Retinal pigment epithelial cell (primary cell): ENCODE results near the gene SLC46A1.
"Not testable (repeated sequence)": the region's sequence is repeated elsewhere in the genome, so short reads cannot be mapped to it uniquely, and the experiment has no call there.

ENCODE experiments used
- DNase-seq: peaks from one replicate; pipeline ENCODE4 v3.0.0-alpha.2; 2010; ENCODE audit warnings: low read depth
- H3K4me3 ChIP-seq: 2 replicates; pipeline ENCODE4 v1.5.1; 2011; ENCODE audit warnings: mild to moderate bottlenecking, low read length, control low read depth, moderate library complexity
- TF ChIP-seq, protein P1 (sequence below): conservative IDR thresholded peaks from 2 replicates; pipeline ENCODE4 v1.5.1; 2011; ENCODE audit warnings: low read depth, low read length, control low read depth, inconsistent platforms

SLC46A1 gene

DNA sequence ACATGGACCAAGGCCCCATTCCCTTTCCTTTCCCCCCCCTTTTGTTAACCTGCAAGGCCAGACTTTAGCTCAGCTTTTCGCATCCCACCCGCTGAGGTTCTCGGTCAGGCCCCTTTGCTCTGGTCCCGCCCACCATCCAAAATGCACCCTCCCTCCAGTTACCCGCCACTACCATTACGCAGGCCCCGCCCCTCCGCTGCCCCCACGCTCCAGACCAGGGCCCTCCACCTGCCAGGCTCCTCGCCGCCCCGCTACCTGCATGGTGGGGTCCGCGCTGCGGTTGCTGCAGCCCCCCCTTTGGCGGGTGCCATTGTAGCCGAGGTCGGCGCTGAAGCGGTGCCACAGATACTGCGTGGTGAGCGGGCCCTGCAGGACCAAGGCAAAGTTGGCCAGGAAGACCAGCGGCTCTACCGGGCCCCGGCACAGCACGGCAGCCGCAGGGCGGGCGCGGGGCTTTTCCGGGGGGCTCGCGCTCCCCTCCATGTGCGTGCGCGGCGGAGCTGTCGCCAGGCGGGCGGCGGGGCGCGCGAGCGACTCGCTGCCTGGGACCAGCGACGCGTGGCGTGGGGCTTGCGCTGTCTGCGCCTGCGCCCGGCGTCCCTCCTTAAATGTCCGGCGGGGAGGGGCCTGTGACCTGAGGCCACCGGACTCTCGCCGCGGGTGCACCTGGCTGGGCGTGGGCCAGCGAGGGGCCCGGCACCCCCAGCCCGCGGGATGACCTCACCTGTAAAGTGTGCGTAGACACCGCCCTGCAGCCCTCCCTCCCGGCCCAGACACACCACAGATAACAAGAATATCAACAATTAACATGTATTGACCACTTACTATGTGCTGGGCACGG, at the start of gene SLC46A1:
Gene SLC46A1, minus strand, starts transcription at position 581 of the 841 bp plus-strand sequence. Its CDS starts 98 bp downstream, at position 483.
- TF ChIP-seq, protein P1, sequence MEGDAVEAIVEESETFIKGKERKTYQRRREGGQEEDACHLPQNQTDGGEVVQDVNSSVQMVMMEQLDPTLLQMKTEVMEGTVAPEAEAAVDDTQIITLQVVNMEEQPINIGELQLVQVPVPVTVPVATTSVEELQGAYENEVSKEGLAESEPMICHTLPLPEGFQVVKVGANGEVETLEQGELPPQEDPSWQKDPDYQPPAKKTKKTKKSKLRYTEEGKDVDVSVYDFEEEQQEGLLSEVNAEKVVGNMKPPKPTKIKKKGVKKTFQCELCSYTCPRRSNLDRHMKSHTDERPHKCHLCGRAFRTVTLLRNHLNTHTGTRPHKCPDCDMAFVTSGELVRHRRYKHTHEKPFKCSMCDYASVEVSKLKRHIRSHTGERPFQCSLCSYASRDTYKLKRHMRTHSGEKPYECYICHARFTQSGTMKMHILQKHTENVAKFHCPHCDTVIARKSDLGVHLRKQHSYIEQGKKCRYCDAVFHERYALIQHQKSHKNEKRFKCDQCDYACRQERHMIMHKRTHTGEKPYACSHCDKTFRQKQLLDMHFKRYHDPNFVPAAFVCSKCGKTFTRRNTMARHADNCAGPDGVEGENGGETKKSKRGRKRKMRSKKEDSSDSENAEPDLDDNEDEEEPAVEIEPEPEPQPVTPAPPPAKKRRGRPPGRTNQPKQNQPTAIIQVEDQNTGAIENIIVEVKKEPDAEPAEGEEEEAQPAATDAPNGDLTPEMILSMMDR: no peak
- peak within 1 kb of the TSS; percentile 60 for H3K4me3 ChIP-seq
- no peak for DNase-seq

DNA sequence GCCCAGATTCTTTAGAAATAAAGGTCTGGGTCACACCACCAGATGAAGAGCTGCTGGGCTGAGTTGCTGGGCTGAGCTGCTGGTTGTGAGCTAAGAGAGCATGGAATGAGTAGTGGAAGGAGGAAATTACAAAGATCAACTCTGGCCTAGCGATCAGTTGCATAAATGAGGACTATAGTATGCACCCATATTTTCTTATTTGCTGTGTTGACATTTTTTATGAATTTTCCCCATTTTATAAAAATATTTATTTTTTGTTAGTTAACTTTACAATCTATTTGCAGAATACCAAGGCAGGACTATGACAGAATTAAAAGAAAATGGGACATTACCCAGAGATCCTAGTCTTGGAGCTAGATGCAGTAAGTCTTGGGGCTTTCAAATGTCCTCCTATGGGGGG, 43.8 kb upstream of the SLC46A1 start:
- no peak for DNase-seq
- no peak overlapping the region for H3K4me3 ChIP-seq
- TF ChIP-seq, protein P1: no peak

DNA sequence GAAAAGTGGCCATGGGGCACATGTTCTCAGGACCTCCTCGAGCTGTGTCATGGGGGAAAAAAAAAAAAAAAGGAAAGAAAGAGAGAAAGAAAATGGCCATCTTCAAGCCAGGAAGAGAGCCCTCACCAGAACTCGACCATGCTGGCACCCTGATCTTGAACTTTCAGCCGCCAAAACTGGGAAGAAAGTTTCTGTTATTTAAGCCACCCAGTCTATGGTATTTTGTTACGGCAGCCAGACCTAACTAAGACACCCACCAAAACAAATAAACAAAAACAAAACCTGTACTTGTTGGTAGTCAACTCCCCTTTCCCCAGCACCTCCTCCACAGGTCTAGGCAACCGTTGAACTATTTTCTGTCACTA, 41.4 kb upstream of the SLC46A1 start:
- no peak overlapping the region for H3K4me3 ChIP-seq
- no peak for DNase-seq
- TF ChIP-seq, protein P1: no peak

DNA sequence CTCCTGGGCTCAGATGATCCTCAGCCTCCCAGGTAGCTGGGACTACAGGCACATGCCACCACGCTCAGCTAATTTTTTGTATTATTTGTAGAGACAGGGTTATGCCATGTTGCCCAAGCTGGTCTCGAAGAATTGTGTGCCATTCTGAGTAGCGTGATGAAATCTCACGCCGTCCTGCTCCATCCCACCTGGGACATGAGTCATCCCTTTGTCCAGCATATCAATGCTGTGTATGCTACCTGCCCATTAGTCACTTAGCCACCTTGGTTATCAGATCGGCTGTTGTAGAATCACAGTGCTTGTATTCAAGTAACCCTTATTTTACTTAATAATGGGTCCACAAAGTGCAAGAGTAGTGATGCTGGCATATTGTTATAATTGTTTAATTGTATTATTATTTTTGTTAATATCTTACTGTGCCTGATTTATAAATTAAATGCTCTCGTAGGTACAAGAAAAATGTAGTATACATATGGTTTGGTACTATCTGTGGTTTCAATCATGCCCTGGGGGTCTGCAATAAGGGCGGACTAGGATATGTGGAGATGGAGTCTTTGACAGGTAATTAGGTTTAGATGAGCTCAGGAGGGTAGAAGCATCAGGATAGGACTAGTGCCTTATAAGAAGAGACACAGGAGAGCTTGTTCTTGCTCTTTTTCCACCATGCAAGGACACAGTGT, 40.8 kb upstream of the SLC46A1 start:
- H3K4me3 ChIP-seq: no peak overlapping the region
- no peak for DNase-seq
- TF ChIP-seq, protein P1: no peak

DNA sequence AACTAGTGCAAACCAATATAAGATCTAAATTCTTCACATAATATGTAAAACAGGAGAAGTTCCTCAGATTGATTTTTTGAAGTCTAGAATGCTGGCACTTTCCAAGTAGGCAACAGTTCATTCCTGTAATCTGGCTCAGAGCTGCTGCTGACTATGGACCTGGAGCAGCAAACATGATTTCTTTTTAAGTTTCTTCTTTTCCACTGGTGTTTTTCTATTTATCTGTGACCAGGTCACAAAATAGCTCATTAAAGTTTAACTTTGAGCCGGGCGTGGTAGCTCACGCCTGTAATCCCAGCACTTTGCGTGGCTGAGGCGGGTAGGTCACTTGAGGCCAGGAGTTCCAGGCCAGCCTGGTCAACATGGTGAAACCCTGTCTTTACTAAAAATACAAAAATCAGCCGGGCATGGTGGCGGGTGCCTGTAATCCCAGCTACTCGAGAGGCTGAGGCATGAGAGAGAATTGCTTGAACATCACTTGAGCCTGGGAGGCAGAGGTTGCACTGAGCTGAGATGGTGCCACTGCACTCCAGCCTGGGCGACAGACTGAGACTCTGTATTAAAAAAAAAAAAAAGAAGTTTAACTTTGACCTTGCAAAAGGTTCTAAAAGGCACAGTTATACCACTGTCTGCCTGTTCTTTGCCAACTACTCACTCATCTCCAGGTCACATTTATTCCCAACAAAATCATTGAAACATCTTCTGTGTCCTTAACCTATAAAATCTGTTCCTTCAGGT, 38.1 kb upstream of the SLC46A1 start:
- DNase-seq: no peak
- no peak overlapping the region for H3K4me3 ChIP-seq
- TF ChIP-seq, protein P1: no peak

DNA sequence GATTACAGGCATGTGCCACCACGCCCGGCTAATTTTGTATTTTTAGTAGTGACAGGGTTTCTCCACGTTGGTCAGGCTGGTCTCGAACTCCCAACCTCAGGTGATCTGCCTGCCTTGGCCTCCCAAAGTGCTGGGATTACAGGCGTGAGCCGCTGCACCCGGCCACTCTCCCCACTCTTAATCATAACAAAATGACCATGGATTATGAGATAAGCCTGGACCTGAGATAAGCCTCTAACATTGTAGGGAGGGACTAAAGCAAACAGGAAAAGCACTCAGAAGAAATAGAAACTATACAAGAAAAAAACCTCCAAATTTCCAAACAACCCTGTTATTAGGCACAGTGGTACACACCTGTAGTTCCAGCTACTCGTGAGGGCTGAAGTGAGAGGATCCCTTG, 28.3 kb upstream of the SLC46A1 start:
- DNase-seq, H3K4me3 ChIP-seq: not testable (repeated sequence)

DNA sequence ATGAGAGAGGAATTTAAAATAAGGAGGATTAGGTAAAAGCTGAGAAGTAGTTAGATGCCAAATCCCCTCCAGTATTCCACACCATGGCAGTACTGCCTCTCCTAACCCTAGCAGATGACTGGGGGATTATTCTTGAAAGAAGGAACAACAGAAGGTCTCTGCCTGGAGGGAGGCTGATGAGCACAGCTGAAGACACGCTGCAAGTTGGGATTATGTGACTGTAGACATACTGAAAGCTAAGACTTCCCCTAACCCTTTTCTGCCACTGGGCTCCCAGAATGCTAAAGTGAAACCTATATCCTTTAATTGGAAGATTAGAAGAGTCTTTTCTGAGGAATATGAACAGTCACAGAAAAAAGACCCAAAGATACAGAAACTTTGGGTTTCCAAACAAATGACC, 27.7 kb upstream of the SLC46A1 start:
- no peak overlapping the region for H3K4me3 ChIP-seq
- no peak for DNase-seq
- TF ChIP-seq, protein P1: no peak

DNA sequence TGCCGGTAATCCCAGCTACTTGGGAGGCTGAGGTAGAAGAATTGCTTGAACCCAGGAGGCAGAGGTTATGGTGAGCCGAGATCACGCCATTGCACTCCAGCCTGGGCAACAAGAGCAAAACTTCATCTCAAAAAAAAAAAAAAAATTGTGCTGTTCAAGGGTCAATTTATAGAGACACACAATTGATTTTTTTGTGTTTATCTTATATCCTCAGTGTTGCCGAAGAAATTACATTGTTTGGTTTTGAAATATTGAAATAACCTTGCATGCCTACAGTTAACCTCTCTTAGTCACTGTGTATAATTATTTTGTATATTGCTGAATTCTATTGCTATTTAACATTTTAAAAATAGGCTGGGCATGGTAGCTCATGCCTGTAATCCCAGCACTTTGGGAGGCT, 22.0 kb upstream of the SLC46A1 start:
- H3K4me3 ChIP-seq, DNase-seq: not testable (repeated sequence)
